HG02884 (cell line): ENCODE data around the gene ADGRL3.
"Not testable (repeated sequence)": the region's sequence is repeated elsewhere in the genome, so short reads cannot be mapped to it uniquely, and the experiment has no call there.

Source experiments
- ATAC-seq: cut with Tn5 transposase; IDR thresholded peaks from one replicate; pipeline ENCODE4 v1.9.1; 2021; ENCODE audit warnings: mild to moderate bottlenecking, moderate library complexity; ENCODE audit not compliant: unreplicated experiment

Gene ADGRL3

DNA sequence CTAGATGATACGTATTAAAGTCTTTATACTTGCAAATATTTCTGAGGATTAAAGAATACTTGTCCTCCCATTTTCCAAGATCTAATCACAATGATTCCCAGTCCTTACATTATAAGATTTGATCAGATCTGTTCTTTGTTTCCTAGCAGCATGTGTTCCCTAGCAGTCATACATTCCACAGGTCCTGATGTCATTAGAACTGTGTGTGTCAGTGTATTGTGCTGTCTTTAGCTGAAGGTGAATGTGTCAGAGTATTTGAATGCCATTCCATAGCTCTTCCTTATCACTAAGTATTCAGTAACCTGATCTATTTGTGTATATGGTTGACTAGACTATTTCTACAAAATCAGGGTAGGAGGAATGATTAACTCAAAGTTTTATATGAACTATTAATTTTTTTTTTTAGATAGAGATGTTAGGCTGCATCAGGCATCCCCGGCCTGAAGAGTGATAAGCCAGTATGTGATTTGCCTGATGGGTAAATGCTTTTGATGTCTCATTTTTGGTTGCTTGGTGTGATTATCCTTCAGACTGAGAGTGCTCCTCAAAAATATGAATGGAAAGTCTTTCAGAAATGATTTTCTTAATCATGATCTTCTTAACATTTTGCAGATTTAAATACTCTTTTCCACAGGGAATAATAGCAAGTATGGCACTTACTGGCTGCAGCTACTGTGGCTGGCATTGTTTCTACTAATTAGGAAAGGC lies 4.4 kb downstream of the ADGRL3 start:
- ATAC-seq, result no peak

DNA sequence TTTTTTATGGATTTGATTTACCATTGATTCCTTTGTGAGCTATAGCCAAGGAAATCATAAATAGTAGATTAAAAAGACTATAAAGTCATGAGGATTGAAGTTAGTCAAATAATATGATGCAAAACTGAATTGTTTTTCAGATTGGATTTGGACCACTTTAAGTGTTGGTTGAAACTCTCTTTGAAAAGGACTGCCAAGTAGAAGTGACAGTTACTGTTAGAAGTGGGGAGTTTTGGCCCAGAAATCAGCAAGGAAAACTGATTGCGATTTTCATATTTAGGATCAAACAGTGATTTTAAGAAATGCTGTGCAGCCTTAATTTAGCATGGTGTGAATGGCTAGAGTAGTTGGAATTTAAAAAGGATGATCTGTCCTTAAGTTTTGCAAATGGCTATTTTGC lies 4.9 kb downstream of the ADGRL3 start:
- no peak for ATAC-seq

DNA sequence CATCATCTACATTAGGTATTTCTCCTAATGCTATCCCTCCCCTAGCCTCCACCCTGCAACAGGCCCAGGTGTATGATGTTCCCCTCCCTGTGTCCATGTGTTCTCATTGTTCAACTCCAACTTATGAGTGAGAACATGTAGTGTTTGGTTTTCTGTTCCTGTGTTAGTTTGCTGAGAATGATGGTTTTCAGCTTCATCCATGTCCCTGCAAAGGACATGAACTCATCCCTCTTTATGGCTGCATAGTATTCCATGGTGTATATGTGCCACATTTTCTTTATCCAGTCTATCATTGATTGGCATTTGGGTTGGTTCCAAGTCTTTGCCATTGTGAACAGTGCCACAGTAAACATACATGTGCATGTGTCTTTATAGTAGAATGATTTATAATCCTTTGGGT lies 7.0 kb downstream of the ADGRL3 start:
- ATAC-seq, result not testable (repeated sequence)

DNA sequence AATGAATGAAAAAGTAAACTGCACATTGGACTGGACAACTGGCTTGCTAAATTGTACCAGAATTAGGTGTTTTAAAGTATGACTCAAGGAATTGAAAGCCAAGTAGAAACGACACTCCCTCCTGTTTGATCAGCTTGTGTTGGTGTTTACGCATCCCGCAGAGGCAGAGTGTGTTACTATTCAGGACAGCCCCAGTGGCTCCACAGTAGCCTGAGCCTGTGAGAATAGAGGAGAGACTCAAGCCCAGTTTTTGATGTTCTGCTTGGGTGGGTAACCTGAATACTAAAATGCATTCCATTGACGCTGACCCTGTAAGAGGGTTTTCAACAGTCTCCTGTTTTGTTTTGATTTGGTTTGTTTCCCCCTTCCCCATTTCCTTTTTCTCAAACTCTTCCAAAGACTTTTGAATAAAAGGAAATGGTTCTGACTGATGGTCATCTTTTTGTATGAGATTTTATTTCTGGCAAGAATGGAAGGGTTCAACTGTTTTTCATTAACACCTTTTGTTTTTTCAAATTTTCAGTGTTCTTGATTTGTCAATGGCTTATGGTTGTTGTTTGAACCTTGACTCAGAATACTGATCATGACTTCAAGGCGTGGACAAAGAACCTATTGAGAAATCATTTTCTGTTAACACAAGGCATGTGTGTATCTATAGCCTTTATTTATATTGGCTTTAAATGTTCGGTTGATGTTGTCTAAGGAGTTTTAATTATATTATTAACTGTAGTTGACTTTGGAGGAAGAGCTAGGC lies 10.2 kb downstream of the ADGRL3 start:
- ATAC-seq, result no peak

GRCh38 chr4:61211781-61212180 lies 11.7 kb downstream of the ADGRL3 start:
- ATAC-seq, result no peak

DNA sequence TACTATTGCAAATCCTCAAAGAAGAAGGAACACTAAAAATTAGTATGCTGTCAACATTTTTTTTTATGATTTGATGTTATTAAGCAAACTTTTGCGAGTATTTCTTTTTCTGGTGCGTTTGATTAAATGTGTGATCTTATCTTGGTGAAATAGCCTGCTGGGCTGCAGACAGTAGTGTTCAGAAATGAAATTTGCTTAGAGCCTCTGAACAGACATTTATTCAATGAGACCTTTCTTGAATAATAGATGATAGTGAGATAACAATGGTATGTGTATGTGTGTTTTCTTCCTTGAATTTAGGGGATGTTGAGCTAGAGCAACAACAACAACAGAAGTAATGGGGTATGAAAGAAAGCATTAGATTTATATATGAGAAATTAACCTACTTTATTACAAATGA lies 12.7 kb downstream of the ADGRL3 start:
- ATAC-seq, result no peak

DNA sequence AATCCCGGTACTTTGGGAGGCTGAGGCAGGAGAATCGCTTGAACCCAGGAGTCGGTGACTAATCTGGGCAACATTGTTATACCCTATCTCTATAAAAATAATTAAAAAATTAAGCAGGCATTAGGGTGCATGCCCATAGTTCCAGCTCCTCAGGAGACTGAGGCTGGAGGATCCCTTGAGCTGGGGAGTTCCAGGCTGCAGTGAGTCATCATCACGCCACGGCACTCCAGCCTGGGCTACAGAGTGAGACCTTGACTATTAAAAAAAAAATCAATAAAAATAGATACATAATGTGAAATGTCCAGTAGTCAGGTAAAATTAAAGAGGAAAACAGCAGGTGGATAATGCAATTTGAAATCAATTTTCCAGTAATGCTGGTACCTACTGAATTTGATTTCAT lies 14.6 kb downstream of the ADGRL3 start:
- no peak for ATAC-seq

DNA sequence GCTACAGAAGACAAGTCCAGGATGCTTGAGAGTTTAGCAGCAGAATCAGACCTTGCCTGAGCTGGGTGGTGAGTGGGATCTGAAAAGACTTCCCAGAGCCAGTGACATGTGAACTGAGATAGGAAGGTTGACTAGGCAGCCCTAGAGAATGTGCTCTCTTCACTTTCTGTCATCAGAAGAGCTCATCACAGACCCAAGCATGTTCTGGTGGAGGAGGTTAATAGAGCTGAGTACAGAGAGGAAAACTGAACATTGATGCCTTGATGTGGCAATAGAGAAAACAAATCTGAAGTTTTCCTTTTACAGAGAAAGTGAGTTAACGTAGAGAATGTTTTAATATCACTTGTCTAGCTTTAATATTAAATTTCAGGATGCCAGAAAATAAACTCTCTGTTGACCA lies 17.1 kb downstream of the ADGRL3 start:
- ATAC-seq, result no peak

GRCh38 chr4:61220556-61220955 lies 20.4 kb downstream of the ADGRL3 start:
- ATAC-seq, result no peak

DNA sequence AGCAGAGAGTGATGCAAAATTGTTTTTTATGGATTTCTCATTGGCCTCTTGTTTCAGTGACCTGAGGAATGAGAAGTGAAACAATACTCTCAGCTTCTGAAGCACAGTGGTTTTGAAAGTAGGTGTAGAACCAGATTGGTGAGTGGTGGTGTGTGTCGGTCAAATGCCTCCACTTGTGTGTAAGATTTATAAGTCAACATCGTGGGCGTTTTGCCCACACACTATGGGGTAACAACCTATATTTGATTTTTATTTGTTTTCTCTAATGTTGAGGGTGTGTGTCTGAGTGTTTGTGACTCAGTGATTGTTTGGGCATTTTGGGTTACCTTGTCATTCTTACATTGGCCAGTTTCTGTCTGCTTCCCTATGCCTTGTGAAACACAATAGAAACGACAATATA lies 23.3 kb downstream of the ADGRL3 start:
- ATAC-seq, result no peak

- ATAC-seq, result no peak
Observed at GRCh38 chr4:61224573-61224972, 24.4 kb downstream of the ADGRL3 start.

DNA sequence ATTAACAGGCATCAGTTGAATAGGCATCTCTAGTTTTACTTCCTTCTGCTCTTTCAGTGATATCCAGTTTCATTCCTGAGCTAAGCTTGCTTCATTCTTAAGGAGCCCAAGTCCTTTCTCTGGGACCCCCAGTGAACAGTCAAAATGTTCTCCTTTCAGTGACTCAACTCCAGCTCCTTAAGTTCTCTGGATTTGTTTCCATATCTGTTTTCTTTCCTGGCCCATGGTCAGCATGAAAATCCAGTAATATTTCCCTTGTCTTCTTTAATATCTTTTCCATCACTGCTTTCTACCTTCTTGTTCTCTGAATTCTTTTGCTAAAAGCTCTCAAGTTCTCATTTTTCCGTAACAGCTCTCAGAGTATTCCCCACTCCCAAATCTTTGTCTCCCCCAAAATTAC lies 25.5 kb downstream of the ADGRL3 start:
- no peak for ATAC-seq

- ATAC-seq, result no peak
Observed at GRCh38 chr4:61231421-61231820, 31.3 kb downstream of the ADGRL3 start.

- ATAC-seq, result no peak
Observed at GRCh38 chr4:61239250-61239649, 39.1 kb downstream of the ADGRL3 start.

- ATAC-seq, result no peak
Observed at GRCh38 chr4:61243962-61244361, 43.8 kb downstream of the ADGRL3 start.

DNA sequence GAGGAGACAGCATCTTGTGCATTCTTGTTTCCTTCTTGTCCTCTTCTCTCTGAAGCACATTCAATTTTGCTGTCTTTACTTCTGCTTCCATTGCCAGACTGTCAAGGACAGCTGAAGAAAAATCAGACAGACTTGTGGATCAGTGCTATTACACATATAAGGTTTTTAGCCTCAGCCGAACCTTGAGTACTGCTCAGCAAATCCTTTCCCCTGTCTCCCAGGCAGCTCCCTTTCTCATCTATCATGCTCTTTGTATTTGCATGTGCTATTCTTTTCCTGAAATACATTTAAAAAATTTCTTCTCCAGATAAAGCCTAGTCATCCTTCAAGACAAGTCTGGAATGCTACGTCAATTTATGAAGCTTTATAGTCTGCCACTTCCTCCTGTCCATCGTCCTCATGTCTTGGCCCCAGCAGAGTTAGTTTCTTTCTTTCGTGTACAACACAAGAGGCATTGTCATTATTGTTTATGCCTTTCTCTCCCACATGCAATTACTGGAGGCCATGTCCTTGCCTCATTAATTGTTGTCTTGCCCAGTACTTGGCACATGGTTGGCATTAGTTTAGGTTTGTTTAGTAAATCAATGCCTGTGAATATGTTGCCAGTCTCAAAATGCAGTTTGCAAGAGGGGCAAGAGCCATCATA lies 45.1 kb downstream of the ADGRL3 start:
- no peak for ATAC-seq

- no peak for ATAC-seq
Observed at GRCh38 chr4:61246034-61246433, 45.9 kb downstream of the ADGRL3 start.

GRCh38 chr4:61248705-61249104 lies 48.6 kb downstream of the ADGRL3 start:
- no peak for ATAC-seq

- ATAC-seq, result no peak
Observed at GRCh38 chr4:61251129-61251528, 51.0 kb downstream of the ADGRL3 start.

GRCh38 chr4:61254406-61254805 lies 54.3 kb downstream of the ADGRL3 start:
- ATAC-seq, result no peak

GRCh38 chr4:61273233-61273632 lies 73.1 kb downstream of the ADGRL3 start:
- no peak for ATAC-seq

GRCh38 chr4:61274286-61274685 lies 74.2 kb downstream of the ADGRL3 start:
- ATAC-seq, result no peak
